Osteoblast (primary cell): ENCODE data around the gene KCNJ14. TPM values are rescaled to one million over a fixed set of nuclear protein-coding genes. Genes with fewer than 3 reads are reported as not detected.
A peak's percentile ranks its signal among the peaks of the same experiment; 100 is the strongest.

Experiments
- DNase-seq: peaks from one replicate; pipeline ENCODE4 v3.0.0; 2011; ENCODE audit warnings: low spot score, mixed read lengths; ENCODE audit not compliant: insufficient read length; ENCODE audit errors: missing footprints
- H2AFZ ChIP-seq: 2 replicates; pipeline ENCODE4 v1.6.0; 2011; ENCODE audit warnings: mild to moderate bottlenecking, low read length
- H3K27ac ChIP-seq: 2 replicates; pipeline ENCODE4 v1.5.1; 2011; ENCODE audit warnings: mild to moderate bottlenecking, low read depth, low read length, moderate library complexity
- H3K27me3 ChIP-seq: 2 replicates; pipeline ENCODE4 v1.6.0; 2012; ENCODE audit warnings: mild to moderate bottlenecking, control low read depth, inconsistent platforms, low read length, moderate library complexity; ENCODE audit not compliant: insufficient read depth
- H3K36me3 ChIP-seq: 2 replicates; pipeline ENCODE4 v1.5.1; 2011; ENCODE audit warnings: mild to moderate bottlenecking, low read length, control low read depth, moderate library complexity; ENCODE audit not compliant: insufficient read depth
- H3K4me1 ChIP-seq: 2 replicates; pipeline ENCODE4 v1.5.1; 2011; ENCODE audit warnings: mild to moderate bottlenecking, low read length, control low read depth, moderate library complexity; ENCODE audit not compliant: insufficient read depth
- H3K4me2 ChIP-seq: 2 replicates; pipeline ENCODE4 v1.6.0; 2011; ENCODE audit warnings: mild to moderate bottlenecking, low read length; ENCODE audit not compliant: insufficient read depth
- H3K4me3 ChIP-seq: fragments of 200-600 bp; sonication (generic); 3 replicates; pipeline ENCODE4 v1.5.1; 2012; ENCODE audit warnings: mild to moderate bottlenecking, low read length, inconsistent platforms; ENCODE audit not compliant: insufficient read depth
- H3K79me2 ChIP-seq: 2 replicates; pipeline ENCODE4 v1.6.0; 2012; ENCODE audit warnings: mild to moderate bottlenecking, low read length, control low read depth, inconsistent platforms; ENCODE audit not compliant: insufficient read depth
- H3K9me3 ChIP-seq: 2 replicates; pipeline ENCODE4 v1.5.1; 2011; ENCODE audit warnings: low read depth, low read length, control low read depth
- H4K20me1 ChIP-seq: 2 replicates; pipeline ENCODE4 v1.6.0; 2012; ENCODE audit warnings: mild to moderate bottlenecking, low read length, control low read depth; ENCODE audit not compliant: insufficient read depth
- CTCF ChIP-seq: IDR thresholded peaks from 2 replicates; pipeline ENCODE4 v1.5.1; 2011; ENCODE audit warnings: mild to moderate bottlenecking, low read depth, low read length, moderate library complexity; ENCODE audit errors: extremely low read depth
- total RNA-seq: library from RNA; depleted of rRNA; stranded (reverse); fragments of >200 nt; gene quantifications from 2 replicates; pipeline ENCODE4 v1.2.3, GENCODE V29; 2012

Gene KCNJ14
- total RNA-seq, 1 donor = 0.72 TPM

- Histone ChIP-seq H3K79me2 (no peaks in the 10 kb centered on the region), H3K36me3 (no peaks in the 10 kb centered on the region), H3K27me3 (peaks cover 17% of the 10 kb centered on the region), H3K4me1 (no peaks in the 10 kb centered on the region), H3K4me3 (no peak overlapping the region), H4K20me1 (peaks cover 3% of the 10 kb centered on the region), H3K27ac (no peak overlapping the region), H3K4me2 (no peak overlapping the region), H2AFZ (no peak overlapping the region), H3K9me3 (no peaks in the 10 kb centered on the region)
- DNase-seq = peak; percentile 92
- peak; percentile 57 for TF ChIP-seq CTCF
These were observed 50.9 kb downstream of the KCNJ14 start for GRCh38 chr19:48506138-48506733.

DNA sequence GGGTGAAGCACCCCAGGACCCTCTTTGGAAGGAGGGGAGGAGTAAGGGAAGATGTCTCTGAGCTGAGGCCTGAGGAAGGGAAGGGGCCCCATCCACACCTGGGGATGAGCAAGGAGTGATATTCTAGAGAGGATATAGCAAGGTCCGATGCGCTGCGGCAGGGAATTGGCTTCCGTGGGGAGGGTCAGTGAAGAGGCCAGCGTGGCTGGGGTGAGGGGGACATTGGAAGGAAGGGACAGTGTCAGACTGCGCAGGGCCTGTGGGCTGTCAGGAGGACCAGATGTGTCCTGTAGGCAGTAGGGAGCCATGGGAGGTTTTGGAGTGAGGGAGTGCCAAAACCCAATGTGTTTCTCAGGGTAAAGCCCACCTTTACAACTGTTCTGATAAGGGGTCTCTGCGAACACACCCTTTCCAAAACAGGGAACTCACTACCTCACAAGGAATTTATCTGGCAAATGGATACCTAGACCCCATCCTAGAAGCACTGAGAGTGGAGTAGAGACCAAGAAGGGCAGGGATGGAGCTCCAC is 52.6 kb downstream of the KCNJ14 start:
- Histone ChIP-seq H2AFZ (no peak overlapping the region), H3K27ac (no peak overlapping the region)
- no peak for TF ChIP-seq CTCF

DNA sequence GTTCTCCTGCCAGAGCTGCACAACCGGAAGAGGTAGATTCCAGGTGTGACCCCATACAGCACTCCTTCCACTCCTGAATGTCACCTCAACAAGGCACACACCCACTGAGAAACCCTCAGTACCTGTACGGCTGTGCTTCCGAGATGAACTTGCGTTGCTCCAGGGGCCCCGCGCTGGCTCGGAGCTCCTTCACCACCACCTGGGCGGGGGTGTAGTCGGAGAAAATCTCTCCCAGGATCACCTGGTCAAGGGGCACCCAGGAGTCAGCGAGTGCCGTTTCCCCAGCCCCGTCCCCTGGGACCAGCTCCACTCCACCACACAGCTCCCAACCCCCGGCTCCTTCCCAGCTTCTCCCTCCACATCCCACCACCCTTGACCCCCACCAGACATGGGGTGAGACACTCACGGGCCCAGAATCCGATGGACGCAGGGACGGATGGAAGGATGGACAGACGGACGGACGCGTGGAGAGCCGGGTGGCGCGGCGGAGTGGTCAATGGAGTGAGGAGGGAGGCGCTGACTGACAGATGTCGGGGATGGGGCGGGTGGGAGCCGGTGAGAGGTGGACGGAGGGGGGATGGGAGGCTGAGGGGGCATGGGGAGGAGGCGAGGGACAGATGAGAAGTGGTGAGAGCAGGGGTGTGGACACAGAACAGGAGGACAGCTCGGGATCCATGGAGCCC is 53.5 kb downstream of the KCNJ14 start:
- no peak for TF ChIP-seq CTCF
- peak; percentile 63 for DNase-seq
- peaks cover 34% of the 10 kb centered on the region for H3K27me3 ChIP-seq
- H3K9me3 ChIP-seq = no peaks in the 10 kb centered on the region
- H3K4me1 ChIP-seq = no peaks in the 10 kb centered on the region
- no peaks in the 10 kb centered on the region for H3K36me3 ChIP-seq
- H3K27ac ChIP-seq = no peak overlapping the region
- H3K4me2 ChIP-seq = no peak overlapping the region
- peaks cover 3% of the 10 kb centered on the region for H4K20me1 ChIP-seq
- no peaks in the 10 kb centered on the region for H3K79me2 ChIP-seq
- H2AFZ ChIP-seq = no peak overlapping the region
- H3K4me3 ChIP-seq = no peak overlapping the region

More for the DNA sequence above, 52.6 kb downstream of the KCNJ14 start:
- no peak overlapping the region for H3K4me2 ChIP-seq
- H3K4me1 ChIP-seq = no peaks in the 10 kb centered on the region
- H3K79me2 ChIP-seq = no peaks in the 10 kb centered on the region
- no peaks in the 10 kb centered on the region for H3K9me3 ChIP-seq
- H4K20me1 ChIP-seq = peaks cover 3% of the 10 kb centered on the region
- no peaks in the 10 kb centered on the region for H3K36me3 ChIP-seq
- peaks cover 27% of the 10 kb centered on the region for H3K27me3 ChIP-seq
- peak; percentile 29 for DNase-seq
- H3K4me3 ChIP-seq = no peak overlapping the region

DNA sequence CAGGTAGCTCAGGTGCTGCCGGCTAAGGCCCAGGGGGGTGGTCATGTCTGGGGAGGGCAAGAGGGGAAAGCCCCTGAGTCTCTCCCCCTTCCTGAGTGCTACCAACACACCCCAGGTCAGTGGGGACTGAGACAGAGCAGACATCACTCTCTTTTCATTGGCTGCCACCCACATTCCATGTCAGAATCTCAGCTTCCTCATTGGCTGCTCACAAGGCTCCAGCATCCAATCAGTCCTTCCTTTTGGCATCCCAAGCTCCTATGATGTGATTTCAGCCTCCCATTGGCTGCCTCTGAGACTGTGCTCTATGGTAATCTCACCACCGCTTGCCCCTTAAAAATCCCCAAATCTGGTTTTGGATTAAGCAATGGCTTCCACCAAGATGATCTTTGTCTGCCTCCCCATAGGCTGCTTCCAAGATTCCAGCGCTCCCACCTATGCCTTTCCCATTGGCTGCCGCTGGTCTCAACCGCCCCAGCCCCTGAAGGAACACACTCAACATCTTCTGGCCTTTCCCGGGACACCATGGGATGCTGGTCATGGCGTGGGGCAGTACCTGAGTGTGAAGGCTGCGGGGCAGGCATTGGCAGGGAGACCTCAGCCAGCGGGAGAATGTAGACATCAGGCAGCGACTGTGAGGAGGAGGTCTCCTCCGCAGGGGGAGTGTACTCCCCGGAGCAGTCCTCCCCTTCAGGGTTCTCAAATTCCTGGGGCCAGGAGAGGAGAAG is 54.3 kb downstream of the KCNJ14 start:
- H3K27ac ChIP-seq = no peak overlapping the region
- H4K20me1 ChIP-seq = peaks cover 3% of the 10 kb centered on the region
- H3K9me3 ChIP-seq = no peaks in the 10 kb centered on the region
- H3K4me1 ChIP-seq = no peaks in the 10 kb centered on the region
- peaks cover 34% of the 10 kb centered on the region for H3K27me3 ChIP-seq
- DNase-seq = peak; percentile 79
- H3K36me3 ChIP-seq = no peaks in the 10 kb centered on the region
- no peak for TF ChIP-seq CTCF
- H3K4me2 ChIP-seq = no peak overlapping the region
- no peak overlapping the region for H3K4me3 ChIP-seq
- no peaks in the 10 kb centered on the region for H3K79me2 ChIP-seq
- no peak overlapping the region for H2AFZ ChIP-seq
